HG03342 (cell line): ENCODE results near the gene MIOS.
"Not testable (repeated sequence)": the region's sequence is repeated elsewhere in the genome, so short reads cannot be mapped to it uniquely, and the experiment has no call there.

ENCODE experiments used
- ATAC-seq: cut with Tn5 transposase; IDR thresholded peaks from one replicate; pipeline ENCODE4 v1.9.1; 2021; ENCODE audit warnings: mild to moderate bottlenecking, moderate library complexity; ENCODE audit not compliant: unreplicated experiment

Gene MIOS

GRCh38 chr7:7640221-7641128 lies 73.8 kb downstream of the MIOS start, which contains the start of gene UMAD1:
Gene UMAD1 (plus strand): TSS chr7:7640752. CDS start chr7:7673372, 32,620 bp downstream.
- ATAC-seq = peak; percentile 98

- ATAC-seq = no peak
Measured at GRCh38 chr7:7641129-7641663, 74.5 kb downstream of the MIOS start.

- no peak for ATAC-seq
Measured at GRCh38 chr7:7642081-7642480, 75.4 kb downstream of the MIOS start.

GRCh38 chr7:7647495-7648036 lies 80.9 kb downstream of the MIOS start:
- ATAC-seq = no peak

- ATAC-seq = no peak
Measured at GRCh38 chr7:7650682-7651206, 84.1 kb downstream of the MIOS start.

- ATAC-seq = no peak
Measured at GRCh38 chr7:7651479-7651878, 84.8 kb downstream of the MIOS start.

- no peak for ATAC-seq
Measured at GRCh38 chr7:7652798-7653540, 86.3 kb downstream of the MIOS start.

- ATAC-seq = no peak
Measured at GRCh38 chr7:7653593-7654187, 87.0 kb downstream of the MIOS start.

GRCh38 chr7:7654964-7655715 lies 88.5 kb downstream of the MIOS start:
- no peak for ATAC-seq

- ATAC-seq = not testable (repeated sequence)
Measured at GRCh38 chr7:7656459-7656858, 89.8 kb downstream of the MIOS start.
